Measurements from ENCODE around the gene UNC13A.

Gene UNC13A

GRCh38 chr19:17624314-17624991, 63.7 kb downstream of the UNC13A start:
- DNase-seq, result no peak

GRCh38 chr19:17623224-17623935, 64.8 kb downstream of the UNC13A start:
- no peak for DNase-seq

- no peak for DNase-seq
These were observed 67.5 kb downstream of the UNC13A start for GRCh38 chr19:17620696-17621095.

- no peak for DNase-seq
These were observed 69.2 kb downstream of the UNC13A start for GRCh38 chr19:17618936-17619335.

- DNase-seq, result no peak
These were observed 69.8 kb downstream of the UNC13A start for GRCh38 chr19:17618281-17618903.

GRCh38 chr19:17617807-17618192, 70.4 kb downstream of the UNC13A start:
- DNase-seq, result no peak

- DNase-seq, result no peak
These were observed 71.0 kb downstream of the UNC13A start for GRCh38 chr19:17616961-17617806.

GRCh38 chr19:17616686-17616960, 71.5 kb downstream of the UNC13A start:
- no peak for DNase-seq

- DNase-seq, result no peak
These were observed 72.1 kb downstream of the UNC13A start for GRCh38 chr19:17615889-17616685.

- no peak for DNase-seq
These were observed 73.7 kb downstream of the UNC13A start for GRCh38 chr19:17614476-17614875.

GRCh38 chr19:17611462-17612244, 76.5 kb downstream of the UNC13A start:
- DNase-seq, result no peak

GRCh38 chr19:17610384-17610783, 77.8 kb downstream of the UNC13A start:
- DNase-seq, result no peak

GRCh38 chr19:17607936-17608335, 80.2 kb downstream of the UNC13A start:
- no peak for DNase-seq

- no peak for DNase-seq
These were observed 81.5 kb downstream of the UNC13A start for GRCh38 chr19:17606590-17607185.

- DNase-seq, result peak; percentile 78
These were observed 82.2 kb downstream of the UNC13A start for GRCh38 chr19:17605761-17606589.

GRCh38 chr19:17605117-17605516, 83.0 kb downstream of the UNC13A start:
- no peak for DNase-seq

GRCh38 chr19:17604372-17605025, 83.7 kb downstream of the UNC13A start:
- DNase-seq, result no peak

- DNase-seq, result no peak
These were observed 85.2 kb downstream of the UNC13A start for GRCh38 chr19:17602872-17603510.

GRCh38 chr19:17602217-17602616, 85.9 kb downstream of the UNC13A start:
- no peak for DNase-seq

Data from activated naive CD4-positive, alpha-beta T cell treated with Interleukin-2 at 50 U/mL for 16 hours (primary cell).